ENCODE data around the gene GABRR2. TPM values are rescaled to one million over a fixed set of nuclear protein-coding genes. Genes with fewer than 3 reads are reported as not detected.

GABRR2 gene
- total RNA-seq, 4 donors from 2014 or later, result 0.70 to 6.6 (median 2.1) TPM

- Histone ChIP-seq H3K4me1 (peaks cover 0 to 12% (median 0%) of the 10 kb centered on the region in 4 donors), H3K27me3 (no peaks in the 10 kb centered on the region), H3K36me3 (no peaks in the 10 kb centered on the region), H3K9me3 (no peaks in the 10 kb centered on the region), H3K27ac (no peak overlapping the region), H3K4me3 (no peak overlapping the region)
- no peak for TF ChIP-seq CTCF (IDR thresholded peaks at IDR 0.05)
- TF ChIP-seq POLR2A (IDR thresholded peaks at IDR 0.05), result no peak
- DNase-seq, result no peak
These were observed 50.8 kb downstream of the GABRR2 start for GRCh38 chr6:89264296-89264695.

GRCh38 chr6:89260832-89261231 is 54.3 kb downstream of the GABRR2 start:
- no peaks in the 10 kb centered on the region for H3K9me3 ChIP-seq
- DNase-seq, result no peak
- TF ChIP-seq CTCF (IDR thresholded peaks at IDR 0.05) (no peak), POLR2A (IDR thresholded peaks at IDR 0.05) (no peak)
- no peak overlapping the region for H3K4me3 ChIP-seq
- H3K27me3 ChIP-seq, result no peaks in the 10 kb centered on the region
- peaks cover 0 to 12% (median 0%) of the 10 kb centered on the region in 4 donors for H3K4me1 ChIP-seq
- H3K36me3 ChIP-seq, result no peaks in the 10 kb centered on the region
- no peak overlapping the region for H3K27ac ChIP-seq

- no peak for DNase-seq
- no peaks in the 10 kb centered on the region for H3K9me3 ChIP-seq
- peaks cover 0 to 12% (median 0%) of the 10 kb centered on the region in 4 donors for H3K4me1 ChIP-seq
- no peaks in the 10 kb centered on the region for H3K36me3 ChIP-seq
- no peak overlapping the region for H3K4me3 ChIP-seq
- H3K27ac ChIP-seq, result no peak overlapping the region
- H3K27me3 ChIP-seq, result no peaks in the 10 kb centered on the region
- TF ChIP-seq POLR2A (IDR thresholded peaks at IDR 0.05) (no peak), CTCF (IDR thresholded peaks at IDR 0.05) (no peak)
These were observed 54.8 kb downstream of the GABRR2 start for GRCh38 chr6:89260310-89260709.

- Histone ChIP-seq H3K4me1 (peaks cover 0 to 12% (median 0%) of the 10 kb centered on the region in 4 donors), H3K27ac (no peak overlapping the region), H3K9me3 (no peaks in the 10 kb centered on the region), H3K36me3 (no peaks in the 10 kb centered on the region), H3K27me3 (no peaks in the 10 kb centered on the region), H3K4me3 (no peak overlapping the region)
- no peak for DNase-seq
- TF ChIP-seq POLR2A (IDR thresholded peaks at IDR 0.05) (no peak), CTCF (IDR thresholded peaks at IDR 0.05) (no peak)
These were observed 56.2 kb downstream of the GABRR2 start for GRCh38 chr6:89258912-89259311.

- no peak overlapping the region for H3K27ac ChIP-seq
- DNase-seq, result no peak
These were observed 57.3 kb downstream of the GABRR2 start for GRCh38 chr6:89257781-89258180.

More at GRCh38 chr6:89257781-89258180, 57.3 kb downstream of the GABRR2 start:
- H3K27me3 ChIP-seq, result no peaks in the 10 kb centered on the region
- no peak for TF ChIP-seq CTCF (IDR thresholded peaks at IDR 0.05)
- TF ChIP-seq POLR2A (IDR thresholded peaks at IDR 0.05), result no peak
- no peaks in the 10 kb centered on the region for H3K9me3 ChIP-seq
- no peak overlapping the region for H3K4me3 ChIP-seq
- H3K4me1 ChIP-seq, result peaks cover 0 to 12% (median 0%) of the 10 kb centered on the region in 4 donors
- H3K36me3 ChIP-seq, result no peaks in the 10 kb centered on the region

Data from Peyer's patch (tissue), 4 donors.